A549 treated with AZD2906 at 1 μM for 4 hours (cell line): ENCODE results near the gene HARBI1. TPM values are rescaled to one million over a fixed set of nuclear protein-coding genes. Genes with fewer than 3 reads are reported as not detected.

Source experiments
- total RNA-seq: library from RNA; stranded (reverse); fragments of 200-300 nt; extraction: Qiagen RNA extraction; gene quantifications from 5 replicates; pipeline ENCODE4 v1.2.3, GENCODE V29; 2022

The HARBI1 gene, protein sequence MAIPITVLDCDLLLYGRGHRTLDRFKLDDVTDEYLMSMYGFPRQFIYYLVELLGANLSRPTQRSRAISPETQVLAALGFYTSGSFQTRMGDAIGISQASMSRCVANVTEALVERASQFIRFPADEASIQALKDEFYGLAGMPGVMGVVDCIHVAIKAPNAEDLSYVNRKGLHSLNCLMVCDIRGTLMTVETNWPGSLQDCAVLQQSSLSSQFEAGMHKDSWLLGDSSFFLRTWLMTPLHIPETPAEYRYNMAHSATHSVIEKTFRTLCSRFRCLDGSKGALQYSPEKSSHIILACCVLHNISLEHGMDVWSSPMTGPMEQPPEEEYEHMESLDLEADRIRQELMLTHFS
- total RNA-seq = 4.7 to 5.5 TPM (median 5.0 TPM) in 5 replicates

DNA sequence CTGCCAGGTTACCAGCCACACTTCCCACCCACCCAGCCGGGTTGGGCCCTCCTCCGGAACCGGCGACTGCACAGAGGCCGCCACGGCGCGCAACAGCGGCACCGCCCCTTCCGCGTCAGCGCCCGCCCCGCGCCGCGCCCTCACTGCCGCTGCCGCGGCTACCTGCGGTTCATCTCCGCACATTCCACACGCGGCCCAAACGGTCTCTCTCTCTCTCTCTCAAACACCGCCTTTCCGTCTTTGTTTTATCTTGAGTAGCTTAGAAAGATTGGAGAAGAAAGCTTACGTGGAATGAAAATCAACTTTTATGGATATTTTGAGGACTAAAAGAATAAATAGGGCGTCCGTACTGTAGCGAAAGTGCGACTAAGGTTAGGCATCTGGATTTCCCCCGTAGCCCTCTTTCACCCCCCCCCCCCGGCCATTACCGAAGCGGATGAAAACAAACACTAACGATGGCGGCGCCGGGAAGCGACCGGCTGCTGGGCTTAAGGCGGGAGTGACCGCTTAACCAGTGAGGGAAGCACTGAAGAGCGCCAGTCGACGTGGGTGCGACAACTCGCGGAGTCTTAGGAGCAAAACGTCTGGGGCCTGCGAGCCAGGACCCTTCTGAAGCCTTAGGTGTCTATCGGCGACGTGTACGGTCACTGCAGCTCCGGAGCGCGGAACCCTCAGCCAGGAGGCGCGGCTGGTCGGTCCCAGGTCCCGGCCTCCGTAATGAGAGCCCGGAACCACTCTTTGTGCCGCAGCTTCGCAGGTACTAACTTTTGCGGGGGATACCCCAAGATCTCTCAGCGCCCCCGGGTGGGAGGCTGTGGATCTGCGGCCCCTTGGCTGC is at the start of gene HARBI1, which contains the start of gene ATG13:
TSS of gene HARBI1 (minus strand) at position 94 of the 838 bp plus-strand sequence. CDS start 990 bp downstream, outside the sequence.
TSS of gene ATG13 (plus strand) at position 420 of the 838 bp plus-strand sequence. CDS start 26,739 bp downstream, outside the sequence.

GRCh38 chr11:46593550-46594373 is 23.3 kb downstream of the HARBI1 start, which contains the start of gene AMBRA1:
AMBRA1 (minus strand) TSS chr11:46594023; CDS start chr11:46548380, 45,643 bp downstream.

Other genes starting within 250 kb of the HARBI1 start
- 14.7 to 20.7 TPM (median 20.5 TPM) in 5 replicates for gene MDK, start 235.6 kb downstream of the HARBI1 start, total RNA-seq
- 0.41 to 0.61 TPM (median 0.49 TPM) in 5 replicates for gene CHRM4, start 225.5 kb downstream of the HARBI1 start, total RNA-seq
- 15.0 to 16.3 TPM (median 15.9 TPM) in 5 replicates for gene AMBRA1, start 23.2 kb downstream of the HARBI1 start, total RNA-seq
- 54.0 to 62.5 TPM (median 57.7 TPM) in 5 replicates for gene ATG13, start 326 bp upstream of the HARBI1 start, total RNA-seq
- gene ARHGAP1, start 83.4 kb upstream of the HARBI1 start, total RNA-seq = 56.2 to 66.5 TPM (median 58.8 TPM) in 5 replicates
- gene ZNF408, start 83.8 kb upstream of the HARBI1 start, total RNA-seq = 18.3 to 21.4 TPM (median 18.5 TPM) in 5 replicates
- 1.7 to 3.1 TPM (median 2.2 TPM) in 5 replicates for gene F2, start 102.0 kb upstream of the HARBI1 start, total RNA-seq
- 57.2 to 79.6 TPM (median 65.1 TPM) in 5 replicates for gene CKAP5, start 229.1 kb upstream of the HARBI1 start, total RNA-seq